Motor neuron (in vitro differentiated cells): ENCODE data around the gene MRPS11. TPM values are rescaled to one million over a fixed set of nuclear protein-coding genes. Genes with fewer than 3 reads are reported as not detected.
"Not testable (repeated sequence)": the region's sequence is repeated elsewhere in the genome, so short reads cannot be mapped to it uniquely, and the experiment has no call there.

Experiments used
- ATAC-seq, 8 experiments: fragments of 200-7000 bp; cut with Tn5 transposase; replicated peaks in 6 of 8; 2 replicates each; pipeline ENCODE4 v1.8.0; 2021; ENCODE audit warnings: mild to moderate bottlenecking in 8 of 8, moderate library complexity in 8 of 8
- H3K27ac ChIP-seq, 2 donors: fragments of 250-450 bp; sonication (Bioruptor Pico); 2 replicates each; pipeline ENCODE4 v1.9.0; 2021; ENCODE audit warnings: antibody characterized with exemption in 2 of 2, mild to moderate bottlenecking in 2 of 2, moderate library complexity in 1 of 2
- H3K4me1 ChIP-seq, 2 donors: fragments of 250-450 bp; sonication (Bioruptor Pico); replicated peaks in 1 of 2; 2 replicates each; pipeline ENCODE4 v1.6.1; 2021; ENCODE audit warnings: antibody characterized with exemption in 2 of 2, mild to moderate bottlenecking in 2 of 2, moderate library complexity in 1 of 2
- H3K4me3 ChIP-seq, 5 donors: fragments of 250-450 bp; sonication (Bioruptor Pico); 2 replicates each; pipeline ENCODE4 v1.9.0; 2021; ENCODE audit warnings: antibody characterized with exemption in 5 of 5, mild to moderate bottlenecking in 5 of 5, moderate library complexity in 4 of 5
- WGBS, 10 experiments: fragments of 450-650 bp; shearing (Covaris generic); methylation state at CpG; one replicate each; pipeline ENCODE4 v1.0.0; 2022; 5-methylcytosine and 5-hydroxymethylcytosine counted together
- in situ Hi-C, 9 experiments: fragments of 400-800 bp; cut with MboI; loops; one replicate each; pipeline ENCODE4 v1.15.0; 2021; ENCODE audit warnings: low sequenced_read_pairs in 9 of 9, low pct_unique_long_range_greater_than_20kb in 2 of 9; ENCODE audit not compliant: unreplicated experiment in 9 of 9
- total RNA-seq, 8 experiments: library from RNA; unstranded; fragments of 300-600 nt; gene quantifications; 2 replicates each; pipeline versions ENCODE4 v1.2.3 to v1.2.4, GENCODE V29; 2022

Gene MRPS11
- 10 to 100 TPM; 27.2 to 69.7 (median 44.3) TPM for total RNA-seq

DNA sequence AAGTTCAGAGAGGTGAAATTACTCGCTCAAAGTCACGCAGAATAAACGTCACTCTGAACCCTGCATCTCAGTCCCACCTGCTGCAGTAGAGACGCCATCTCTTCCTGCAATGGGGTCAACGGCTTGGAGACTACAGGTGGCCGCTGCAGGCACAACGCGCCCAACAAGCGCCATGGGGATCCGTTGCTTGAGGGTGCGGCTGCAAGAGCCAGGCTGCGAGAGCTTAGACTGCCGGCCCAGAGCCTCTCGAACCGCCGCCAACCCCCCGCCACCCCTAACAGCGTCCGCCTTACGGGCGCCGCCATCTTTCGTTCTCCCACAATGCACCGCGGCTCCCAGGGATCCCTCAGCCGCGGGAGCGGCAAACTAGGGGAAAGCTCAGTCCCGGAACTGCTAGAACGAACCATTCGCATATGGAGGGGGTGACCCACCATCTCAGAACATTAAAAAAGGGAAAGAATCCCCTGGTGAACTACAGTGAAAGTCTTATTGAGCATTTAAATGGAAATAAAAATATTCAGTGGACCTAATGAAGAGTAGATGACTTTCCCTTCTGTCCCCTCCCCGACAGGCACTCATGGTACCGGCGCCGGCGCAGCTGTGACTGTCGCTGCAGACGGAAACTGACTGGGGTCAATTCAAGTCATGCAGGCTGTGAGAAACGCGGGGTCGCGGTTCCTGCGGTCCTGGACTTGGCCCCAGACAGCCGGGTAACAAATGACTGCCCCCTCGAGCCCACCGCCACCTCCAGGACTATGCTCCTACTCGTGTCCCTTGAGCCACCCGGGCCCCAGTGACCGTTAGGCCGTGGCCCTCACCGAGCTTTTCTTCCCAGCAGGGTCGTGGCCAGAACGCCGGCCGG lies at the start of gene MRPS11, which contains the start of gene MRPL46:
TSS of gene MRPS11 (plus strand) at position 636 of the 862 bp plus-strand sequence. CDS start at position 646, 10 bp downstream.
TSS of gene MRPL46 (minus strand) at position 316 of the 862 bp plus-strand sequence. CDS start at position 305, 11 bp downstream.
- H3K27ac ChIP-seq: peak within 1 kb of the TSS; percentile 92 to 97
- 0 to 7% (median 0%) methylated on average over 1 to 41 of the region's 55 CpGs; no CpG with 5 or more reads in 1 of the 10 experiments for WGBS, 10 experiments
- peak within 1 kb of the TSS; percentile 54 to 94 (median 69) for H3K4me3 ChIP-seq

GRCh38 chr15:88419830-88420229 lies 47.7 kb upstream of the MRPS11 start:
- no peak overlapping the region for H3K4me3 ChIP-seq
- H3K4me1 ChIP-seq: no peaks in the 10 kb centered on the region
- H3K27ac ChIP-seq: no peak overlapping the region
- no peak for ATAC-seq
- WGBS, 10 experiments: 5 to 80% (median 64%) methylated on average over 2 to 3 of the region's 3 CpGs; no CpG with 5 or more reads in 1 of the 10 experiments
- in situ Hi-C loops: no loop called here

More for the DNA sequence above, at the start of gene MRPS11, which contains the start of gene MRPL46:
- peak; percentile 87 to 95 (median 93) for ATAC-seq
- in situ Hi-C loops: no loop called here
- H3K4me1 ChIP-seq: peaks cover 7 to 22% of the 10 kb centered on the region in 2 donors

GRCh38 chr15:88423331-88423730 lies 44.2 kb upstream of the MRPS11 start:
- no peak overlapping the region for H3K4me3 ChIP-seq
- H3K4me1 ChIP-seq: no peaks in the 10 kb centered on the region
- H3K27ac ChIP-seq: no peak overlapping the region
- in situ Hi-C loops: no loop called here
- no peak for ATAC-seq
- WGBS, 10 experiments: 32 to 96% (median 74%) methylated on average over 2 to 6 of the region's 8 CpGs; no CpG with 5 or more reads in 1 of the 10 experiments

GRCh38 chr15:88426304-88426703 lies 41.2 kb upstream of the MRPS11 start:
- H3K27ac ChIP-seq: no peak overlapping the region
- in situ Hi-C loops: loop anchor here in 2 of 9 experiments (25.0 kb wide), 2 partner anchors 89 to 164 kb away; partner anchors contain the start of gene NTRK3 (in 1 of the 2)
- ATAC-seq: no peak
- H3K4me1 ChIP-seq: peaks cover 2 to 4% of the 10 kb centered on the region in 2 donors
- H3K4me3 ChIP-seq: no peak overlapping the region
- 17 to 89% (median 40%) methylated on average over 1 to 2 of the region's 2 CpGs; no CpG with 5 or more reads in 3 of the 10 experiments for WGBS, 10 experiments

- Histone ChIP-seq H3K4me1 (peaks cover 2 to 4% of the 10 kb centered on the region in 2 donors), H3K27ac (no peak overlapping the region), H3K4me3 (no peak overlapping the region)
- no peak for ATAC-seq
- WGBS, 10 experiments: 17 to 85% (median 45%) methylated on average over 1 to 8 of the region's 9 CpGs; no CpG with 5 or more reads in 4 of the 10 experiments
- in situ Hi-C loops: loop anchor here in 2 of 9 experiments (25.0 kb wide), 2 partner anchors 91 to 166 kb away; partner anchors contain the start of gene NTRK3 (in 1 of the 2)
Observed at GRCh38 chr15:88428053-88428452, 39.5 kb upstream of the MRPS11 start.

GRCh38 chr15:88428805-88429605 lies 38.5 kb upstream of the MRPS11 start:
- 52 to 100% (median 77%) methylated on average over 2 to 7 of the region's 12 CpGs; no CpG with 5 or more reads in 2 of the 10 experiments for WGBS, 10 experiments
- in situ Hi-C loops: loop anchor here in 2 of 9 experiments (25.0 kb wide), 2 partner anchors 92 to 167 kb away; partner anchors contain the start of gene NTRK3 (in 1 of the 2)
- H3K27ac ChIP-seq: no peak overlapping the region
- peaks cover 2 to 4% of the 10 kb centered on the region in 2 donors for H3K4me1 ChIP-seq
- H3K4me3 ChIP-seq: no peak overlapping the region
- peak in 1 of 8 experiments; percentile 60 for ATAC-seq

DNA sequence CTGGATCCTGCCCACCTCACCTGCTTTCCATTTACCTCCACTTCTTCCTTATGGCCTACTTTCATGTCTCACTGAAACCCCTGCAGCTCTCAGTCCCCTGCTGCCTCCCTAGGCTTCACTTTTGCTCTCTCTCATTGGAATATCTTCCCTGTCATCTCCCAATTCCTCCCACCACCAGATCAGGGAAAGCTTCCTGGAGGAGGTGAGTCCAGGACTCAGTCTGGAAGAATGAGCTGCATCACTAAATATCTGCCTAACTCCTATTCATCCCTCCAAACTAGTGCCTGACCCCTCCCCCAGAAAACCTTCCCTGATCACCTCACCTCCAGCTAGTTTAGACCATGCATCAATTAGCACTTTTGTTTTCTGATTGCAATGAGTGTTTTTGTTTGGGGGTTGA lies 37.5 kb upstream of the MRPS11 start:
- in situ Hi-C loops: loop anchor here in 2 of 9 experiments (25.0 kb wide), 2 partner anchors 93 to 168 kb away; partner anchors contain the start of gene NTRK3 (in 1 of the 2)
- H3K27ac ChIP-seq: no peak overlapping the region
- H3K4me1 ChIP-seq: peaks cover 2 to 4% of the 10 kb centered on the region in 2 donors
- H3K4me3 ChIP-seq: no peak overlapping the region
- ATAC-seq: no peak

DNA sequence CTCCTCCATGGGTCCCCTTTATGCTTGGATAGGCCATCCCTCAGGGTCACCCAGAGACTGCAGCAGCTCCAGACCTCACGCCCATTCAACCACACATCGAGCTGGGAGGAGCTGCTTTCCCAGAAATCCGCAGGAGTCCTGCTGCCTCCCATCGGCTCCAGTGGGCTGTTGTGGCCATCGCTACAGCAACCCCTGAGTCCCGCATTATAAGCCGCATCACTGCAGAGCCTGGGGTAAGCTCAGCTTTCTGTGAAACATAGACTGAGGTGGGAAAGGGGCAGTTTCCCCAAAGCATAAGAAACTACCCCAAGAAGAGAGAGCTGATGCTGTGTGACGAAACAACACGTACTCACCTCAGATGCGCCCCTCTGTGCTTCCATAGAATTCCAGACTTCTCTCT lies 36.1 kb upstream of the MRPS11 start:
- peaks cover 2 to 4% of the 10 kb centered on the region in 2 donors for H3K4me1 ChIP-seq
- no peak overlapping the region for H3K4me3 ChIP-seq
- WGBS, 10 experiments: 77 to 100% (median 100%) methylated on average over 1 to 7 of the region's 10 CpGs; no CpG with 5 or more reads in 3 of the 10 experiments
- no peak for ATAC-seq
- in situ Hi-C loops: loop anchor here in 2 of 9 experiments (25.0 kb wide), 2 partner anchors 94 to 169 kb away; partner anchors contain the start of gene NTRK3 (in 1 of the 2)
- no peak overlapping the region for H3K27ac ChIP-seq

DNA sequence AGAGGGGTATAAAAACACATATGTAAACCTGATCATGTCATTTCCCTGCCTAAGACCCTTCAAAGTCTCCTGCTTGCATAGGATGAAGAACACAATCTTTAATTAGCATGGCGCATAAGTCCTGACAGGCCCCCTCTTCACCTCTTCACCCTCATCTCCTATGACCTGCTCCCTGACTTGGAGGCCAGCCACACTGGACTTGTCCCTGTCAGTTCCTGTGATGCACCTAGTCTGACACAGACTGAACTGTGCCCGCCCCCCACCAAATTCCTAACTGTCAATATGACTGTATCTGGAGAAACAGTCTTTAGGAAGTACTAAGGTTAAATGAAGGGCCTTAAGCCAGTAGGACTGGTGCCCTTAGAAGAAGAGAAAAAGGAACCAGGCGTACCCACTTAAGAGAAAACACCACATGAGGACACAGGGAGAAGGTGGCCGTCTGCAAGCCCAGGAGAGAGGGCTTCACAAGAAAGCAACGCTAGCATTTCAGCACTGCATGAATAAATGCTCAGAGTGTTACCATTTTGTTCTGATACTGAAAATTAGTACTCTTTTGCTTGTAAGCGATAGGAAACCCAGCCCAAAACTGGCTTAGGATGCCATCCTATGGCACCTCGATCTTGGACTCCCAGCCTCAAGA lies 34.3 kb upstream of the MRPS11 start:
- ATAC-seq: no peak
- WGBS, 10 experiments: 65 to 100% (median 94%) methylated on average over 1 to 7 of the region's 7 CpGs; no CpG with 5 or more reads in 1 of the 10 experiments

DNA sequence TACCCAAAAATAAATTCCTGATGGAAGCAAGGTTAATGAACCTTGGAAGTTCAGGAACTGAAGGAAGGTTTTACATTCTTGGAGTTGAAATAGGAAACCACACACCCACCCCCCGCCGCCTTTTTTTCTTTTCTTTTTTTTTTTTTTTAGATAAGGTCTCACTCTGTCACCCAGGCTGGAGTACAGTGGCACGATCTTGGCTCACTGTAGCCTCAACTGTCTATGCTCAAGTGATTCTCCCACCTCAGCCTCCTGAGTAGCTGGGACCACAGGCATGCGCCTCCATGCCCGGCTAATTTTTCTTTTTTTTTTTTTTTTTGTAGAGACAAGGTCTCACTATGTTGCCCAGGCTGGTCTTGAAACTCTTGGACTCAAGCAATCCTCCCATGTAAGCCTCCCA lies 33.4 kb upstream of the MRPS11 start:
- in situ Hi-C loops: loop anchor here in 2 of 9 experiments (25.0 kb wide), 2 partner anchors 97 to 172 kb away; partner anchors contain the start of gene NTRK3 (in 1 of the 2)
- ATAC-seq: not testable (repeated sequence)
- WGBS, 10 experiments: 17 to 100% (median 75%) methylated on average over 1 to 5 of the region's 5 CpGs

More for the DNA sequence above, 34.3 kb upstream of the MRPS11 start:
- Histone ChIP-seq H3K4me1 (peaks cover 2 to 4% of the 10 kb centered on the region in 2 donors), H3K27ac (no peak overlapping the region), H3K4me3 (no peak overlapping the region)
- in situ Hi-C loops: loop anchor here in 2 of 9 experiments (25.0 kb wide), 2 partner anchors 96 to 171 kb away; partner anchors contain the start of gene NTRK3 (in 1 of the 2)

DNA sequence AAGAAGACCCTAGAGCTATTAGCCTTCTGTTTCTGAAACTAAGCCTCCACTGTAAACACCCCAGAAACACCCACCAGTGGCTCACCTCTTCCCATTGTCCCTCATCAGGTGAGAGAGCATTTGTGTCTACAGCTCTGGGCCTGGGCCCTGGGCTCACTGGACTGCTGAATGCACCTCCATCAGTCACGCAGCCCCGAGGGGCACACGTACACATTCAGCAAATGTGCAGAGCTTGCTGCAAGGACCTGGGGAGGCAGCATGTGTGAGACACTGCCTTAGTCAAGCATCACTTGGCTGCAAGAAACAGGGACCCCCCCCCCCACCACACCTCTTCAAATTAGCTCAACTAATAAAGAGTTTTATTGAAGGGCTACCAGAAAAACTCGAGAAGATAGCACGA lies 29.3 kb upstream of the MRPS11 start:
- 37 to 83% (median 58%) methylated on average over 1 to 3 of the region's 5 CpGs; no CpG with 5 or more reads in 6 of the 10 experiments for WGBS, 10 experiments
- Histone ChIP-seq H3K4me1 (no peaks in the 10 kb centered on the region), H3K4me3 (no peak overlapping the region), H3K27ac (no peak overlapping the region)
- no peak for ATAC-seq
- in situ Hi-C loops: loop anchor here in 2 of 9 experiments (25.0 kb wide), 2 partner anchors 101 to 176 kb away; partner anchors contain the start of gene NTRK3 (in 1 of the 2)

More for the DNA sequence above, 33.4 kb upstream of the MRPS11 start:
- not testable (repeated sequence) for H3K27ac ChIP-seq, H3K4me1 ChIP-seq, H3K4me3 ChIP-seq
